Subcutaneous adipose tissue (tissue), 4 donors: ENCODE results near the gene MICAL2. TPM values are rescaled to one million over a fixed set of nuclear protein-coding genes. Genes with fewer than 3 reads are reported as not detected.

ENCODE experiments used
- total RNA-seq, 4 donors: library from RNA; depleted of rRNA; stranded (reverse); fragments of >200 nt; gene quantifications; one replicate each; pipeline ENCODE4 v1.1.0, GENCODE V29; 2016
- TF ChIP-seq, protein P1 (sequence below): fragments of 450-650 bp; IDR thresholded peaks from one replicate; pipeline ENCODE4 v1.5.1; 2016; ENCODE audit warnings: low read depth, mild to moderate bottlenecking, control low read depth, antibody characterized with exemption, moderate library complexity

The MICAL2 gene
- total RNA-seq, 4 donors from 2014 or later = 11.4 to 28.4 (median 24.8) TPM

DNA sequence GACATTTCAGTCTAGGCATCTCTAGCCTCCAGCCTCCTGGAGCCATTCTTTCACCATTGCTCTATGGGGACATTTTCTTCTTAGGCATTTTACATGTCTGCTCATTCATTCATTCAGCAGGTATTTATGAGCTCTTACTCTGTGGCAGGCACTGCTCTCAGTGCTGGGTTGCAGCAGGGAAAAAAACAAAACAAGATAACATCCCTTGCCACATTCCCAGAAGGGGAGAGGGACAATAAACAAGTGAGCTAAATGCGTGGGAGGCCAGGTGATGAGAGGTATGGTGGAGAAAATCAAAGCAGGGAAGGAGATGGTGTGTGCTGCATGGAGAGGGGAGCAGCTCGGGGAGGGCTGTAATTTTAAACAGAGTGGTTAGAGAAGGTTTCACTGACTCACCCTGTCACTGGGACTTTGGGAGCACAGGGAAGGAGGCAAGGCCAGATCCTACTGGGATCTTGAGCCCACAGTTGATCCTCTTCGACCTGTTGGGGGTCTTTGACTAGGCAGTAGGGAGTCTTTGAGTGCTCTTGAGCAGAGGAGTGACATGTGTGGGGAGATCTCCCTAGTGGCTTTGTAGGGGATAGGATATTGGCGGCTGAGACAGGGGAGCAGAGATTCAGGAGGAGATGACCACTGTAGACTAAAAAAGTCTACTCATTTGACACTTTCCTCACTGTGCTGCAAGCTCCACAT lies 17.0 kb downstream of the MICAL2 start:
- TF ChIP-seq, protein P1, sequence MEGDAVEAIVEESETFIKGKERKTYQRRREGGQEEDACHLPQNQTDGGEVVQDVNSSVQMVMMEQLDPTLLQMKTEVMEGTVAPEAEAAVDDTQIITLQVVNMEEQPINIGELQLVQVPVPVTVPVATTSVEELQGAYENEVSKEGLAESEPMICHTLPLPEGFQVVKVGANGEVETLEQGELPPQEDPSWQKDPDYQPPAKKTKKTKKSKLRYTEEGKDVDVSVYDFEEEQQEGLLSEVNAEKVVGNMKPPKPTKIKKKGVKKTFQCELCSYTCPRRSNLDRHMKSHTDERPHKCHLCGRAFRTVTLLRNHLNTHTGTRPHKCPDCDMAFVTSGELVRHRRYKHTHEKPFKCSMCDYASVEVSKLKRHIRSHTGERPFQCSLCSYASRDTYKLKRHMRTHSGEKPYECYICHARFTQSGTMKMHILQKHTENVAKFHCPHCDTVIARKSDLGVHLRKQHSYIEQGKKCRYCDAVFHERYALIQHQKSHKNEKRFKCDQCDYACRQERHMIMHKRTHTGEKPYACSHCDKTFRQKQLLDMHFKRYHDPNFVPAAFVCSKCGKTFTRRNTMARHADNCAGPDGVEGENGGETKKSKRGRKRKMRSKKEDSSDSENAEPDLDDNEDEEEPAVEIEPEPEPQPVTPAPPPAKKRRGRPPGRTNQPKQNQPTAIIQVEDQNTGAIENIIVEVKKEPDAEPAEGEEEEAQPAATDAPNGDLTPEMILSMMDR = no peak

DNA sequence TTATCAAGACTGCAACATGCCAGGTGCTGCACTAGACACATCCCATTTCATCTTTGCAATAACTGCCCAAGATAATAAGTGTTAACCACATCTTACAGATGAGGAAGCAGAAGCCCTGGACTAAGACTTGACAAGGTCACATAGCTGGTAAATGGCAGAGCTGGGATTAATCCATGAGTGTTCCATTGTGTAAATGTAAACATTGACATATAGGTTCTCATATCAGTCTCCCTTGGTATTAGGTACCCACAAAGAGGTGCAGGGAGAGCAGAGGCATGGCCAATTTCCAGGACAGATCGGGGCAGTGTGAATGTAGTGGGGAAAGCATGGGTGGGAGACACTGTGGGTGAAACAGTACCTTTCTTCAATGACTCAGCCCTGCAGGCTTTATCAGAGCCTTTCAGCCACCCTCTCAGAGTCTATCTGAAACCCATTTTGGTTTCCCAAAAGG lies 17.9 kb downstream of the MICAL2 start:
- TF ChIP-seq, protein P1 = no peak

DNA sequence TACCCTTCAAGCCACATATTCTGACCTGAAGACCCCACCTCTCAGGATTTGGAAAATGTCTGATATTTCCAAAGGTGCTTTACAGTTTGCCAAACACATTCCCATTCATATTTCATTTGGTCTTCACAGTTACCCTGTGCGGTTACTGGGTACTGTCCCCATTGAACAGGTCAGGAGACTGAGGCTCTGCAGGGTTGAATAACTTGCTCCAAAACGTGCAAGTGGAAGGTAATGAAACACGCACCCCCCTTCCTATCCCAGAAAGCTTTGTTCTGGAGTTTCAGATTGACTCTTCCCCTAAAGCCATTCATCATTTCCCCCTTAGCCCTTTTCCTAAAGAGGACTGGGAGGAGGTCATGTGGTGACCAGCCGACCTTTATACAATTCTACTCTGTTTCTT lies 18.8 kb downstream of the MICAL2 start:
- TF ChIP-seq, protein P1 = no peak

DNA sequence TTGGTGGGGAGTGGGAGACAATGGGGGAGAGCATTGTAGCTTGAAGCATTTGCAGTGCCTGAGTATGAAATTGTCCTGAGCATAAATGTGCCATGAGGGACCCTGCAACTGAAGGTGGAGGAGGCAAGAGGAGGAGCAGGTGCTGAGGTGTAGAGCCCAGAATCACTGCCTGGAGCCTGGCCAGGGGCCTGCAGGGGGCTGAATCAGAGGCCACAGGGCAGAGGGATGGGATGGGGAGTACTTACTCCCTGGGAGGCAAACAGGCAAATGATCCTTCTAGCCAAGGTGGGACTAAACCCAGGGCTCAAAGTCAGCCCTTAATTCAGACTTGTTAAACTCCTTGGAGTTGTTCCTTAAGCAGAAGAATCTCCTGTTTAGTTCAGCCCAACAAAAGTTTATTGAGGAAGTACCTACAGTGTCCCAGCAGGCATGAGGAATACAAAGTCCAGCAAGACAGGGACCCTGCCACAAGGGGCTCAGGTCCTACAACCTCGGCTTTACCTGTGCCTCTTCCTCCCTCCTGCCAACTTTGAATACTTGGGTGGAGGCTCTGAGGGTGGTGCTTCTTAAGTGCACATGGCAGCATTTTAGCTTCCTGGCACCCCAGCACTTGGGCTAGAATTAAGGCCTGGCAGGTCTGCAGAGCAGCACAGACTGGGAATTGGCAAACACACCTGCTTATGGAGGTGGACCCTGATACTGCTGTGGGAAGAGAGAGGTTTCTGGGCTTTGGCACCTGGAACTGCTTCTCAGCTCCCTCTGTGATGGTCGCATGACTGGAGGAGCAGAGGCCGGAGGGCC lies 20.0 kb downstream of the MICAL2 start:
- TF ChIP-seq, protein P1 = no peak

DNA sequence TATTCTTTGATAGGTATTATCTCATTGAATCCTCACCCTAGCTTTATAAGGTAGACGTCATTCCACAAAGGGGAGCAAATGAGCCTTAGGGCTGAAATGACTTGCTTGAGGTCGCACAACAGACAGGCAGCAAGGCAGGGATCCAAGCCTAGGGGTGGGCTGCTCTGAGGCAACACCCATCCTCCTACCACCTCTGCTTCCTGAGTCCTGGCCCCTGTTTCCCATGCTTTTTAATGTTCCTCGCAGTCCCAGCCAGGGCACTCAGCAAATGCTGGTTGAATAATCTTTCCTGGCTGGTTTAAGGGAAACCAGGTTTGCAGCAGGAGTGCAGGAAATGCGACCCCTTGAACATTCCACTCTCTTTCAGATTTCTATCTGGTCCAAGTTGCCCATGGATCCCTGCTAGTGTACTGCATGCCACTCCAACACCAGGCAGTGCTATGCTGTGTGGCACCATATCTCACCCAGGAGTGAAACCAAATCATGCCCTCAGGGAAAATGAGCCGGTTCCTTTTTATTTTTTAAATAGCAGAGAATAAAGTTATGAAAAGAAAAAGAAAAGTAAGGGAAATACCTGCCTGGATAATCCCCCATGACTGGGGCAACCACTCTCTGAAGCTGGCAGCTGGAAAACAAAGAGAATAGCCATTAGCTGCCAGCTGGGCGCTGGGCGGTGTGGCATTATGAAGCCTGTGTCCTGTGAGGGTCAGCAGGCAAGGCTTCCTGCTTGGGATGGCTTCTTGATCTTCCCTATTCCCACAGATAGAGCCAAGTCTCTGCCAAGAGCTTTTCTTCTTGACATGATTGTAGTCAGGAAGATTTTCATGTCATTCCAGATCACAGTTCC lies 21.8 kb downstream of the MICAL2 start:
- TF ChIP-seq, protein P1 = no peak

DNA sequence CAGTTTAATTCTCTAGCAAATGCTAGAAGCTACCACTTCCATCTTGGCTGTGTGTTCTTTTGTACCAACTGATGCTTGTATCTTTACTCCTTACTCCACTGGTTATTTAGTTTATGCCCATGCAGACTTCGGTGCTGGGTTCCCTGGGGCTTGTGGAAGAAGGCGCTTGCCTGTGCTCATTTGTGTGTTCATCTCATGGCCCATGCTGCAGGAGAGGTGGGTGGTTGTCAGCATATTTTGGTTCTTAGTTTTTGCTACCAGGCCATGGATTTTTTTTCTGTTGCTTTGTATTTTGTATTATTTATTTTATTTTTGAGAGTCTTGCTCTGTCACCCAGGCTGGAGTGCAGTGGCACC lies 22.4 kb downstream of the MICAL2 start:
- TF ChIP-seq, protein P1 = no peak
